HepG2 (cell line): ENCODE measurements around the gene CLDND2. TPM values are rescaled to one million over a fixed set of nuclear protein-coding genes. Genes with fewer than 3 reads are reported as not detected.
A peak's percentile ranks its signal among the peaks of the same experiment; 100 is the strongest.

Experiments
- ATAC-seq: fragments of 200-7000 bp; cut with Tn5 transposase; 3 replicates; pipeline ENCODE4 v1.9.1; 2020; ENCODE audit warnings: mild to moderate bottlenecking, moderate library complexity
- BruUV-seq: library from RNA; stranded (reverse); fragments of 400-500 nt; replicated peaks from 2 replicates; lab custom pipeline; 2021; lab: Mats Ljungman, UMichigan
- CTCF ChIA-PET: fragments of 300-600 bp; formaldehyde crosslinking; extraction: SDS; loops from one replicate; lab custom pipeline; 2021; ENCODE audit warnings: low total read pairs, inconsistent platforms, low intra/inter-chr PET ratio; lab: Yijun Ruan, JAX
- POLR2A ChIA-PET: fragments of 350-600 bp; sonication (Branson Sonifier 250); formaldehyde crosslinking; loops from one replicate; lab custom pipeline; 2020; ENCODE audit warnings: antibody characterized with exemption, inconsistent platforms; lab: Yijun Ruan, JAX
- DNase-seq: peaks from one replicate; pipeline ENCODE4 v3.0.0-alpha.2; 2015; ENCODE audit warnings: low spot score
- FAIRE-seq: peaks from 3 replicates; lab custom pipeline; 2011; peaks lifted over from hg19 to GRCh38; lab: Jason Lieb, UNC
- H2AFZ ChIP-seq: one replicate; pipeline ENCODE4 v1.6.1; 2011; ENCODE audit warnings: low read length, inconsistent platforms
- H3K27ac ChIP-seq: fragments of 300-600 bp; 3 replicates; pipeline ENCODE4 v1.8.0; 2011; ENCODE audit warnings: mixed run types, mild to moderate bottlenecking, mixed read lengths, low read length, inconsistent platforms; ENCODE audit not compliant: insufficient read depth; ENCODE audit errors: extremely low read length
- H3K27me3 ChIP-seq, 2 experiments: fragments of 200-600 bp in 1 of 2; 2 replicates in 1 of 2; 3 replicates in 1 of 2; pipeline versions ENCODE4 v1.6.0 to v1.8.0; 2011; ENCODE audit warnings: low read length in 2 of 2, mild to moderate bottlenecking in 2 of 2, moderate library complexity in 2 of 2, inconsistent platforms in 1 of 2; ENCODE audit not compliant: insufficient read depth in 2 of 2, control insufficient read depth in 1 of 2
- H3K36me3 ChIP-seq, 2 experiments: fragments of 200-600 bp in 1 of 2; replicated peaks in 1 of 2; 2 replicates in 1 of 2; 3 replicates in 1 of 2; pipeline versions ENCODE4 v1.5.1 to v1.8.0; 2011; ENCODE audit warnings: low read length in 2 of 2, inconsistent platforms in 1 of 2; ENCODE audit not compliant: insufficient read depth in 2 of 2, control insufficient read depth in 1 of 2
- H3K4me1 ChIP-seq: 2 replicates; pipeline ENCODE4 v1.5.1; 2012; ENCODE audit warnings: low read length, inconsistent platforms; ENCODE audit not compliant: insufficient read depth
- H3K4me2 ChIP-seq: 2 replicates; pipeline ENCODE4 v1.6.0; 2011; ENCODE audit warnings: low read depth, low read length, inconsistent platforms
- H3K4me3 ChIP-seq, 3 experiments: fragments of 200-600 bp in 1 of 3; sonication (generic), shearing (Covaris generic) in 1 of 3; replicated peaks in 1 of 3; 2 replicates each; pipeline ENCODE4 v1.5.1; 2011 to 2016; ENCODE audit warnings: low read length in 3 of 3, inconsistent platforms in 2 of 3, low read depth in 2 of 3, mild to moderate bottlenecking in 2 of 3, control low read depth in 1 of 3, mixed read lengths in 1 of 3; ENCODE audit not compliant: insufficient read depth in 1 of 3
- H3K79me2 ChIP-seq: one replicate; pipeline ENCODE4 v1.6.1; 2011; ENCODE audit warnings: low read length, inconsistent platforms; ENCODE audit not compliant: insufficient read depth
- H3K9ac ChIP-seq: 2 replicates; pipeline ENCODE4 v1.6.0; 2011; ENCODE audit warnings: mild to moderate bottlenecking, low read depth, low read length, inconsistent platforms; ENCODE audit not compliant: insufficient read depth
- H3K9me3 ChIP-seq: 2 replicates; pipeline ENCODE4 v1.5.1; 2012; ENCODE audit warnings: mild to moderate bottlenecking, low read length
- H4K20me1 ChIP-seq: 2 replicates; pipeline ENCODE4 v1.6.0; 2011; ENCODE audit warnings: inconsistent platforms, mild to moderate bottlenecking, low read length, moderate library complexity; ENCODE audit not compliant: insufficient read depth
- NFE2L2 ChIP-seq: fragments of 150-350 bp; IDR thresholded peaks from 2 replicates; pipeline ENCODE4 v1.6.1; 2014; ENCODE audit warnings: low read length
- ZBTB3 ChIP-seq: sonication (generic); formaldehyde crosslinking; IDR thresholded peaks from 2 replicates; pipeline ENCODE4 v1.4.0; 2020; ENCODE audit warnings: low read depth, mild to moderate bottlenecking, moderate library complexity, missing genetic modification reagents, borderline replicate concordance
- ZNF101 ChIP-seq: sonication (generic); formaldehyde crosslinking; IDR thresholded peaks from 2 replicates; pipeline ENCODE4 v1.4.0; 2020; ENCODE audit warnings: mild to moderate bottlenecking, low read depth, missing genetic modification reagents, borderline replicate concordance
- ZNF331 ChIP-seq: sonication (generic); formaldehyde crosslinking; IDR thresholded peaks from 2 replicates; pipeline ENCODE4 v1.4.0; 2020; ENCODE audit warnings: missing genetic modification reagents
- ZNF773 ChIP-seq: sonication (generic); formaldehyde crosslinking; IDR thresholded peaks from 2 replicates; pipeline ENCODE4 v1.4.0; 2020; ENCODE audit warnings: missing genetic modification reagents, borderline replicate concordance
- WGBS: methylation state at CpG from one replicate; pipeline ENCODE4 v1.1.6; 2017; ENCODE audit warnings: low lambda C conversion rate; 5-methylcytosine and 5-hydroxymethylcytosine counted together
- in situ Hi-C: cut with HindIII; loops from 2 replicates; pipeline ENCODE4 v1.10.0; 2017; ENCODE audit warnings: low pct_unique_long_range_greater_than_20kb; ENCODE audit not compliant: extremely low pct_ligation_motif_present
- intact Hi-C: fragments of 100-400 bp; cut with micrococcal nuclease; formaldehyde crosslinking; loops from one replicate; pipeline ENCODE4 v1.10.0; 2022; ENCODE audit not compliant: unreplicated experiment
- polyA plus RNA-seq, 8 experiments: library from polyadenylated mRNA; depleted of rRNA in 3 of 8; stranded (reverse) in 7 of 8; unstranded in 1 of 8; fragments of >200 nt; fragmentation: Illumina TruSeq in 4 of 8; extraction: Trizol in 4 of 8; gene quantifications; 2 replicates each; pipeline versions ENCODE4 v1.2.1 to v1.2.3, GENCODE V29; 2011 to 2016; ENCODE audit warnings: low read depth in 4 of 8, missing spikeins in 1 of 8, mixed read lengths in 1 of 8; ENCODE audit not compliant: insufficient read depth in 1 of 8
- total RNA-seq, 5 experiments: library from RNA; depleted of rRNA; stranded (reverse); fragments of >200 nt; fragmentation: Illumina TruSeq; extraction: Trizol; gene quantifications; 2 replicates each; pipeline ENCODE4 v1.2.3, GENCODE V29; 2016; ENCODE audit warnings: low read depth in 1 of 5
- TF ChIP-seq, protein P1 (sequence below): sonication (generic); formaldehyde crosslinking; IDR thresholded peaks from 2 replicates; pipeline ENCODE4 v1.5.0; 2020; ENCODE audit warnings: mild to moderate bottlenecking, missing genetic modification reagents
- TF ChIP-seq, protein P2 (sequence below): IDR thresholded peaks from 2 replicates; pipeline ENCODE4 v1.6.1; 2012; ENCODE audit warnings: low read length, improper control_type of control experiment
- TF ChIP-seq, protein P3 (sequence below): sonication (generic); formaldehyde crosslinking; IDR thresholded peaks from 2 replicates; pipeline ENCODE4 v1.8.1; 2023; ENCODE audit warnings: mild to moderate bottlenecking, missing genetic modification reagents, borderline replicate concordance
- TF ChIP-seq, protein P4 (sequence below): sonication (generic); formaldehyde crosslinking; IDR thresholded peaks from 2 replicates; pipeline ENCODE4 v1.9.0; 2021; ENCODE audit warnings: missing genetic modification reagents, mild to moderate bottlenecking, borderline replicate concordance

Gene CLDND2
- total and polyA plus RNA-seq, 2 of the 13 experiments (the other 11 are each of a cell fraction or from before 2014, with no cell fraction given) = 0.84 to 1.8 TPM

DNA sequence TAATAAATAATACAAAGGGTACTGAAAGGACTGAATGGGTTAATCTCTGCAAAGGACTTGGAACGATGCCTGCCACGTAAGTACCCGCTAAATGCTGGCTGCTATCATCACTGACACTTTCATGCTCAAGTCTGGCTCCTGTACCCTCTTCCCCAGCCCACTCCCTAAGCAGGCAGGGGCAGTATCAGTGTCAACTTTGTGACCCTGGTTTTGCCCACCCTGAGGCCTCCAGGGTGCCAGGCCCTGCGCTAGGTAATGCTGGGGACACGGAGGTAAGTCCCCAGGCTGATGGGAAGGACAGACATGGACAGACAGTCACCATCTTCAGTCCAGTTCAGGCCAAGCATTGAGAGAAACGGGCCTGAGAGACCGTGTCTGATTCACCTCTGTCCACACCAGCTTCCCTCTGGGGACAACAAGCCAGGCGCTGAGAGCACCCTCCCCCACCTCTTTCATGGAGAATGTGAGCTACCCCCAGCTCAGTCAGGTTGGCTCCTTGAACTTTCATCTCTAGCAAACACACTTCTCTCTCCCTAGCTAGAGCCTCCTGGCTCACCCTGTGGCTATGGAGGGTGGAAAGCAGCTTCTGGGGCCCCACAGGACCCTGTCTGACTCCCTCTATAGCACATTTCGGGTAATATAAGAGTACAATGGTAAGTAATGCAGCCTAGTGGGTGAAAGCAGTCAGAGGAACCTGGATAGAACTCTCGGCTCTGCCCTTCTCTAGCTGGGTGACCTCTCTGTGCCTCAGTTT, 3.4 kb downstream of the CLDND2 start (continued):
- TF ChIP-seq, protein P1, sequence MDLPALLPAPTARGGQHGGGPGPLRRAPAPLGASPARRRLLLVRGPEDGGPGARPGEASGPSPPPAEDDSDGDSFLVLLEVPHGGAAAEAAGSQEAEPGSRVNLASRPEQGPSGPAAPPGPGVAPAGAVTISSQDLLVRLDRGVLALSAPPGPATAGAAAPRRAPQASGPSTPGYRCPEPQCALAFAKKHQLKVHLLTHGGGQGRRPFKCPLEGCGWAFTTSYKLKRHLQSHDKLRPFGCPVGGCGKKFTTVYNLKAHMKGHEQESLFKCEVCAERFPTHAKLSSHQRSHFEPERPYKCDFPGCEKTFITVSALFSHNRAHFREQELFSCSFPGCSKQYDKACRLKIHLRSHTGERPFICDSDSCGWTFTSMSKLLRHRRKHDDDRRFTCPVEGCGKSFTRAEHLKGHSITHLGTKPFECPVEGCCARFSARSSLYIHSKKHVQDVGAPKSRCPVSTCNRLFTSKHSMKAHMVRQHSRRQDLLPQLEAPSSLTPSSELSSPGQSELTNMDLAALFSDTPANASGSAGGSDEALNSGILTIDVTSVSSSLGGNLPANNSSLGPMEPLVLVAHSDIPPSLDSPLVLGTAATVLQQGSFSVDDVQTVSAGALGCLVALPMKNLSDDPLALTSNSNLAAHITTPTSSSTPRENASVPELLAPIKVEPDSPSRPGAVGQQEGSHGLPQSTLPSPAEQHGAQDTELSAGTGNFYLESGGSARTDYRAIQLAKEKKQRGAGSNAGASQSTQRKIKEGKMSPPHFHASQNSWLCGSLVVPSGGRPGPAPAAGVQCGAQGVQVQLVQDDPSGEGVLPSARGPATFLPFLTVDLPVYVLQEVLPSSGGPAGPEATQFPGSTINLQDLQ = peak; percentile 42; the same call in 1 of the 2 replicates

DNA sequence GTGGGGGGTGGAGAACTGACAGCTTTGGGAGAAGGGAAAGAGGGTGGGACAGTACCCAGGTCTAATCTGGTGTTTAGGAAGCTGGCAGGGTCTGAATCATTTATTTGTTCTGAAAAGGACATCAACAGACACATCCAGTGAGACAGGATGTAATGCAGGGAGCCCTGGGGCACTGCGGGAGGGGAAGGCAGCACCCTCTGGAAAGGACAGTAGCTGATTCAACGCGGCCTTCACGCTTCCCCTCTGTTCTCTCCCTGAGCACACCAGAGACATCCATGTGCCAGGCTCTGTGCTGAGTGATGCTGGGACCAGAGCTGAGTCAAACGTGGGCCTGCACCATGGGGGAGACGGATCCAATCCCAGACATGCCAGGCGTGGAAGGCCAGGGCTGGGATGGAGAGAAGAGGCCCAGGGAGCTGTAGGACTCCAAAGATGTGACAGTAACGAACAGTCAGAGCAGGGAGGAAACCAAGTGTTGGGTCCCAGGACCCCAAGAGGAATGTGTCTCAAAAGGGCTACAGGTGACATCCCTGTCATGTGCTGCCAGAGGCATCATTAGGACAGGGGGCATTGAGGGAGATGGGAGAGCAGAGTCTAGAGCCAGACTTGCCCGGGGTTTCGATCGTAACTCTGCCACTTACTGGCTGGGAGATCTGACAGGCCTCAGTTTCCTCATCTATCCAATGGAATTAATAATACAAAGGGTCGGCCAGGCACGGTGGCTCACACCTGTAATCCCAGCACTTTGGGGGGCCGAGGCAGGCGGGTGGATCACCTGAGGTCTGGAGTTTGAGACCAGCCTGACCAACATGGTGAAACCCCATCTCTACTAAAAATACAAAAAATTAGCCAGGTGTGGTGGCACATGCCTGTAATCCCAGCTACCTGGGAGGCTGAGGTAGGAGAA, 4.3 kb downstream of the CLDND2 start:
- DNase-seq (peak; percentile 76), ATAC-seq (no peak), FAIRE-seq (no peak)
- CTCF ChIA-PET = no interaction called here
- Histone ChIP-seq H3K9ac (peak overlapping the region; percentile 100), H3K4me2 (peak overlapping the region; percentile 100), H3K9me3 (no peaks in the 10 kb centered on the region), H3K36me3 (no peaks in the 10 kb centered on the region), H3K4me3 (peak overlapping the region in 2 of 3 experiments; percentile 68 to 90; a peak in 4 of 6 replicates), H3K27ac (peak overlapping the region; percentile 100), H3K27me3 (peaks cover 0 to 4% of the 10 kb centered on the region in 2 experiments; a peak in 2 of 5 replicates), H2AFZ (no peak overlapping the region), H4K20me1 (no peaks in the 10 kb centered on the region), H3K79me2 (peaks cover 49% of the 10 kb centered on the region), H3K4me1 (peaks cover 70% of the 10 kb centered on the region)
- no TSS peak for BruUV-seq
- WGBS = 64% methylated on average over 8 of the region's 15 CpGs
- intact Hi-C loops (no loop called here), in situ Hi-C loops (no loop called here)
- POLR2A ChIA-PET = interaction anchor here (0.9 to 7.8 kb wide), 6 partner anchors 9 to 111 kb away, joined by 3 to 309 read pairs (median 108); partner anchors contain the start of gene VSIG10L
- TF ChIP-seq ZNF773 = no peak
- 0 out of 2 replicates have a peak, but pooled peaks have one; percentile 34 for TF ChIP-seq ZBTB3 (CRISPR knock-in tag)
- no peak for TF ChIP-seq NFE2L2
- peak; percentile 25; the same call in 1 of the 2 replicates for TF ChIP-seq ZNF331
- TF ChIP-seq, protein P2, sequence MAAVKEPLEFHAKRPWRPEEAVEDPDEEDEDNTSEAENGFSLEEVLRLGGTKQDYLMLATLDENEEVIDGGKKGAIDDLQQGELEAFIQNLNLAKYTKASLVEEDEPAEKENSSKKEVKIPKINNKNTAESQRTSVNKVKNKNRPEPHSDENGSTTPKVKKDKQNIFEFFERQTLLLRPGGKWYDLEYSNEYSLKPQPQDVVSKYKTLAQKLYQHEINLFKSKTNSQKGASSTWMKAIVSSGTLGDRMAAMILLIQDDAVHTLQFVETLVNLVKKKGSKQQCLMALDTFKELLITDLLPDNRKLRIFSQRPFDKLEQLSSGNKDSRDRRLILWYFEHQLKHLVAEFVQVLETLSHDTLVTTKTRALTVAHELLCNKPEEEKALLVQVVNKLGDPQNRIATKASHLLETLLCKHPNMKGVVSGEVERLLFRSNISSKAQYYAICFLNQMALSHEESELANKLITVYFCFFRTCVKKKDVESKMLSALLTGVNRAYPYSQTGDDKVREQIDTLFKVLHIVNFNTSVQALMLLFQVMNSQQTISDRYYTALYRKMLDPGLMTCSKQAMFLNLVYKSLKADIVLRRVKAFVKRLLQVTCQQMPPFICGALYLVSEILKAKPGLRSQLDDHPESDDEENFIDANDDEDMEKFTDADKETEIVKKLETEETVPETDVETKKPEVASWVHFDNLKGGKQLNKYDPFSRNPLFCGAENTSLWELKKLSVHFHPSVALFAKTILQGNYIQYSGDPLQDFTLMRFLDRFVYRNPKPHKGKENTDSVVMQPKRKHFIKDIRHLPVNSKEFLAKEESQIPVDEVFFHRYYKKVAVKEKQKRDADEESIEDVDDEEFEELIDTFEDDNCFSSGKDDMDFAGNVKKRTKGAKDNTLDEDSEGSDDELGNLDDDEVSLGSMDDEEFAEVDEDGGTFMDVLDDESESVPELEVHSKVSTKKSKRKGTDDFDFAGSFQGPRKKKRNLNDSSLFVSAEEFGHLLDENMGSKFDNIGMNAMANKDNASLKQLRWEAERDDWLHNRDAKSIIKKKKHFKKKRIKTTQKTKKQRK = no peak
- TF ChIP-seq ZNF101 = no peak
- TF ChIP-seq, protein P3, sequence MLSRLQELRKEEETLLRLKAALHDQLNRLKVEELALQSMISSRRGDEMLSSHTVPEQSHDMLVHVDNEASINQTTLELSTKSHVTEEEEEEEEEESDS (CRISPR knock-in tag) = no peak
- TF ChIP-seq, protein P4, sequence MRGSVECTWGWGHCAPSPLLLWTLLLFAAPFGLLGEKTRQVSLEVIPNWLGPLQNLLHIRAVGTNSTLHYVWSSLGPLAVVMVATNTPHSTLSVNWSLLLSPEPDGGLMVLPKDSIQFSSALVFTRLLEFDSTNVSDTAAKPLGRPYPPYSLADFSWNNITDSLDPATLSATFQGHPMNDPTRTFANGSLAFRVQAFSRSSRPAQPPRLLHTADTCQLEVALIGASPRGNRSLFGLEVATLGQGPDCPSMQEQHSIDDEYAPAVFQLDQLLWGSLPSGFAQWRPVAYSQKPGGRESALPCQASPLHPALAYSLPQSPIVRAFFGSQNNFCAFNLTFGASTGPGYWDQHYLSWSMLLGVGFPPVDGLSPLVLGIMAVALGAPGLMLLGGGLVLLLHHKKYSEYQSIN = no peak
